Stimulated activated CD4-positive, alpha-beta T cell treated with anti-CD3 and anti-CD28 coated beads, TNF-alpha, amount 100 ng/mL, for 24 hours (primary cell): ENCODE measurements around the gene BBS9.
"Not testable (repeated sequence)": the region's sequence is repeated elsewhere in the genome, so short reads cannot be mapped to it uniquely, and the experiment has no call there.

Experiments
- DNase-seq, 3 experiments: peaks; one replicate each; pipeline ENCODE4 v3.0.0-alpha.2; 2020; ENCODE audit warnings: low read depth in 3 of 3

Gene BBS9

DNA sequence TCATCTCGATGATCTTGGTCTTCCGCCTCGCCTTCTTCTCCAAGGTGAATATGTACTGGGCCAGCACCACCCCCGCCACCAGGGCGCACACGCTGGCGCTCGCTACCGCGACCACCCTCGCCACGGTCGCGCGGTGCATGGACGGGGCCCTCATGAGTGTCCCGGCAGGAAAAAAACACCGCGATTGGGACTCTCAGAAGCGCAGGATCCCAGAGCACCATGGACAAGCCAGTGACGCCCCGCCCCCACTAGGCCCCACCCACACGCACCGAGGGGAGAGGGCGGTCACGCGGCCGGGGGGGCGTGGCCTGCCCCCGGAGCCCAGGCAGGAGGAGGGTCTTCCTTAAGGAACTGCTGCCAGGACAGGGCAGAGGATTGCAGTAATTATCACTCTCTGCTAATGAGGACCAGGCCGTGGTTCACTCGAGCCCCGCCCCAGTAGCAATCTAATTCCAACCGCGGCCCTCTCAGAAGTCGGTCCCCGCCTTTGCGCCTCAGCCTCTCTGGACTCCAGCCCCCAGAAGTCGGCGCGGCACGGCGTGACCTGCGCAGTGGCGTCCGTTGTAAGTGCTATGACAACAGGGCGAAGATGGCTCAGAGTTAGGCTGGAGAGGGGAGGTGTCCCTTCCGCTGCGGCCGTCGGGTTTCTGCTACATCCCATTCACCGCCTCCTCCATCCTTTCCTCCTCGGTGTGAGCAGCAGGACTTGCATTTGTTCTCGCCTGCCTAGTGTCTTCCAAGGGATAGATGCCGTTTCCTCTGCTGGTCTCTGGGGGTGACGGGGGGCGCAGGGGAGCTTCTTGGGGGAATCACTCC, at the start of gene BBS9:
Gene BBS9, plus strand, starts transcription at position 575 of the 816 bp plus-strand sequence. CDS start 16,689 bp downstream, outside the sequence.
- peak; percentile 81 to 91 (median 85) for DNase-seq

DNA sequence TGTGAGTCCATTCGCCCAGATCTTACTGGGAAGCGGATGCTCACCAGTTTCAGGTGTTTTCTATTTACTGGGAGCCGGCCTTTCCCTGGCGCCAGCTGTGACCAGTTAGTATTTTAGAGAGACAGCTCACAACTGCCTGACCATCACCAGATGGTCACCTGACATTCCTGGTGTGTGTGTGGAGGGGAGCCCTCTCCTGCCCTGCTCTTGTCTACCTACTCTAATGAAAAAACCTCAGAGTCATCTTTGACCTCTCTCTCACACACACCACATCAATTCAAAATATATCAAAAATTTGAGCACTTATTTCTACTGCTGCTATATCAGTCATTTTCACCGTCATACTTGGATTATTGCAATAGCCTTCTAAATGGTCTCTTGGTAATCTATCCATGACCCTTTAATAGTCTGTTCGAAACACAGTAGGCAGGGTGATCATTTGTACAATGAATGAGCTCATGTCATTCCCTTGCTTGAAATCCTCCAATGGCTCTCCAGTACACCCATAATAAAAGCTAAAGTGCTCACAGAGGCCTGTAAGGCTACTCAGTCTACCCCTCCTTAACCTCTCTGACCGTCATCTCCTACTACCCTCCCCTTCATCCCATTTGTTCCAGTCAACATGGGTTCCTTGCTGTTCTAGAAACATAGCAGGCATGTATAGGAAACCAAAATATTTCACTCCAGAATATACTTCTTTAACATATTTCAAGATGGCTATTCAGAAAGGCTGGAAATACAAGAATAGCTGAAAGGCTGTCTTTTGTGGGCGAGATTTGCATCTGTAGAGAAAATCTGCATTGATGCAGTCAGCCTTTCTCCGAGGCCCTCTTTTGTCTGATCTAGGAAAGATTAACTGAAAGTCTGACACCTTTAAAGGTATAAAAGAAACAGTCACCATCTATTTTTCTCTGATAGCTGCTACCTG, 49.3 kb upstream of the BBS9 start:
- no peak for DNase-seq

DNA sequence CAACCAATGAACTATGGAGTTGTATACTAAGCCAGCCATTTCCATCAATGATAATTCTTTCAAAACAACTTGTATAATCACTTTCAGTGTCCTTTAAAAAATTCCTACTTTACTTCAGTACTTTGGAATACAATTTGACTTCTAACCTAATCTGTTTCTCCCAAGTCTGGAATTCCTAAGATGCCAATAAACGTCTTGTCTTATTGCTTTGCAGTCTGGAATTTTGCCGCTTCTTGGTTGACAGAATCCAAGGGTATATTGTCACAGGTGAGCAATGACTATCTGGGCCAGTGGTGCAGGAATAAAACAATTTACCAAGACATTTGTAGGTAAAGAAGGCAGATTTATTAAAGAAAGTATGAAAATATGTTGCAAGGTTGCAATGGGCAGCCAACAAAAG, 42.0 kb upstream of the BBS9 start:
- no peak for DNase-seq

DNA sequence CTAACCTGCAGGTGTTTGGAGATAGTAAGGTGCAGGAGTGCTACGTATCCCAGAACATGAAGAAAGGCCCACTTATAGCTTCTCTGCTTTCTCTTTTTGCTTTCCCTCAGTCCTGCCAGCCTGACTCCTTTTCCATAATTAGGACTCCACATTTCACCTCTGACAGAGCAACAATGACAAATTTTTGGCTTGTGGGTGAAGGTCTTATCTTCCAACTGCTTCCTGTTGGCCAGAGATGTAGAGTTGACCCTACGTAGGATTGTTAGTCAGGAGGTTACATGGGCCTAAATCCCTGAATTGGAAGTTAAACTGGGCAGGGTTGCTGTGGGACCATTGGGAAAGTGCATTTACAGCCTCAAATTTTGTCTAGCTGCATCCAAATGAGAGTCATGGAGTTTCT, 41.5 kb upstream of the BBS9 start:
- DNase-seq = no peak

DNA sequence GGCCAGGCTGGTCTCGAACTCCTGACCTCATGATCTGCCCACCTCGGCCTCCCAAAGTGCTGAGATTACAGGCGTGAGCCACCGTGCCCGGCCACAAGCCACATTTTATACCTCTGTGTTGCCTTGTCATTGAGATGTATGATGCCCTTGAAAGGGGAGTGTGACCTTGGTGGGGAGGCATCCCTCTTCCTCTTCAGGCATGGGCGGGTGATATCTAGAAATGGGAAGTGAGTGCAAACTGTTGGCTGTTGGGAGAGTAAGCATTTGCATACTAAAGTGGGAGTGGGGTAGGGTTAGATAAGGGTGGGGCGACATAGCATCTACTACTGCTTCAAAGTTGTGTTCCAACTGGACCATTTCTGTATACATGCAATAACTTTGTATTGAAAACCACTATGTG, 40.2 kb upstream of the BBS9 start:
- no peak for DNase-seq

DNA sequence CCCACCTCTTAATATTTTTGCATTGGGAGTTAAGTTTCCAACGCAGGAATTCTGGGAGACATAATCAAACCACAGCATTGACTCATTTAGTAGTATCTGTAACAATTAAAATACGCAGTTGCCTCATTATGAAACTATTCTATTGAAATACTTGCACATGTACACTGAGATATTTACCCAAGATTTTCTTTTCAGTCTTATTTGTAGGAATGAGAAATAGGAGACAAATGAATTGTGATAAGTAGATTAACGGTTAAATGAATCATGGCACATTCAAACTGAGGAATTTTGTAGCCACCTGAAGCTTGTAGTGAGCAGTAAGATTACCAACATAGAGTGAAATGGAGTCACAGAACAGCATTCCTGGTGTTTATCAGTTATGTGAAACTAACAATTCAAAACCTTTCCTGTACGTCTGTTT, 38.2 kb upstream of the BBS9 start:
- DNase-seq = no peak

DNA sequence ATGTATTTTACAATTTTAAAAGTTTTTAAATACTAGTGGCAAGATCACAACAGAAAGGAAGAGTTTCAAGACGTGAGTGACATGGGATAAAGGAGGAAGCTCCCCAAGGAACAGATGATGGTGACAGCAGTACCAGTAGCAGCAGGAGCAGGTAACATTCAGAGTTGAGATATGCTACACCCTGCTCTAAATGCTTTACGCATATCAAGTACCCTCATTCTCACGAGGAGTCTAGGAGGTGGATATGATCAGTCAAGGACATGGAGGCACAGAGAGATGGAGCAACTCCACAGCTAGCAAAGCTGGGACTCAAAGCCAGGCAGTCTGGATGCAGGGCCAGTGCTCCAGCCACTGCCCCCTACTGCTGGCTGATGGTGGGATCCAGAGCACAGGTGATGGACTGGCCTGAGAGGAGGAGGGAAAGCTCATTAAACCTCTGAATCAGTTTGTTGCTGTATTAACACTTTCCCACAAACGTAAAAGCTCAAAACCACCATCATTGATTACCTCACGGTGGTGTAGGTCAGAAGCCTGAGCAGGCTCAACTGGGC, 37.6 kb upstream of the BBS9 start:
- DNase-seq = no peak

DNA sequence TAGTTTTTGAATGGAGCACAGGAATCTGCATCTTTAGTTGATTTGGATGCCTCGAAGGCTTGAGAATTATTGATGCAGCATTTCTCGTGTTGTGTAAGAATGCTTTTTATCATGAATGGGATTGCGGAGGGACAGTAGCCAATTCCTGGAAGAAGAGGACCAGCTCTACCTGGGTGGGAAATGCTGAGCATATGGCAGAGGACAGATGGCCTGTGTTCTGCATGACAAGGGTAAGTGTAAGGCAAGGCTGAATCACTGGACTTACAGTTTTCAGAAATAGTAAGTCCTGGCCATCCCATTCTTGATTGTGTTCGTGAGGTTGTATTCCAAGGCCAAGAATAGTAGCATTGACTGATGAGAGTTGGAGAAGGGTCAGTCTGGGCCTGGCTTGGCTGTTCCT, 36.1 kb upstream of the BBS9 start:
- no peak for DNase-seq

DNA sequence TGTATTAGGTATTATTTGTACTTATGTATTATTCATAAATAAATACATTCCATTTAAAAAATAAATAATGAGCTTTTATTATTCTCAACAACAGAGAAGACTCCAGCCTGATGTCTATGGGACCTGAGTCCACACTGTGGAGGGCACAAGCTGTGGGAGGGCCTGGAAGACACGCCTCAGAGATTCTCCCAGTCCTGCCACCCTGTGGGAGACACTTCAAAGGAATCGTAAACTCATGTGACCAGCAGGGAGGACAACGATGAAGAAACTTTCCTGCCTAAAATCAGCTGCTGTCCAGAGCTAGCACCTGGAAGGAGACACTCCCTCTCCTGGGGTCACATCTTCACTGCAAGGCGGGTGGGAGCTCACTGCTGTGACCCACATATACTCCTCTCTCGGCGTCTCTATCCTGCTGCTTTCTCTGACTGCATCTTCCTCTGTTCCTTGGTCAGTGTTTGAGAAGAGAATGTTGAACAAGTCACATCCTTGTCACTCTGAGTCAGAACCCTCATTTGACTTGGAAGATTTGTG, 34.6 kb upstream of the BBS9 start:
- not testable (repeated sequence) for DNase-seq

DNA sequence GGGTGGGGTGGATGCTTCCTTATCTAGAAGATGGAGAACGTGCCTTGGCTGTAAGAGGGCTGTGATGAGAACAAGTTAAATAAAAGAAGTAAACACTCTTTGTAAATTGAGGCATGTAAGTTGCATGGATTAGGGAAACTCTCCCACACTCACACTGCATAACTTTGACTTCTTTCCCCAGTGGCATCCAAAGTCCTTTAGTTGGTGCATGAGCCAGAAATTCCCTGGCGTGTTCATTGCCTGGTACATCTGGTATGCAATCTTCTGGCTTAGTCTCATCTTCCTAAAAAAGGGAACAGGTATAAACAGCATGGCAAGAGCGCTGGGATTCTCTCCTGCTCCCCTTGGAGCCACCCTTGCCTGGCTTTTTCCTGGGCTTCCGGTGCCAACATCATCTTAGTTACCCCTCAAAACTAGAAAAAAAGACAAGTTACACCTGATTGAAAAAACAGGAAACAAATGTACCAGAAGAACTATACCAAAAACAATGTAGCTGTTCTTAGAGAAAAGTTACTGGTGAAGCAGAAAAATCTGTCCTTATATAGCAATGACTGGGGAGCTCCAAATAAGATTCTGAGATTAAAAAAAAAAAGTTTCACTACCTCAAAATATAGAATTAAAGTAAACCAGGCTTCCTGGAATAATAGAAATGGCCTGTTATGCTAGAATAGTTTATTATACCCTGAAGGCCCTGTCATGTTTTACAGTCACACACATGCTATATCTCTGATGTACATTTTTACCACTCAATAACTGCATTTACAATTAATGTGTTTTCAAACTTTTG, 30.0 kb upstream of the BBS9 start:
- DNase-seq = no peak

DNA sequence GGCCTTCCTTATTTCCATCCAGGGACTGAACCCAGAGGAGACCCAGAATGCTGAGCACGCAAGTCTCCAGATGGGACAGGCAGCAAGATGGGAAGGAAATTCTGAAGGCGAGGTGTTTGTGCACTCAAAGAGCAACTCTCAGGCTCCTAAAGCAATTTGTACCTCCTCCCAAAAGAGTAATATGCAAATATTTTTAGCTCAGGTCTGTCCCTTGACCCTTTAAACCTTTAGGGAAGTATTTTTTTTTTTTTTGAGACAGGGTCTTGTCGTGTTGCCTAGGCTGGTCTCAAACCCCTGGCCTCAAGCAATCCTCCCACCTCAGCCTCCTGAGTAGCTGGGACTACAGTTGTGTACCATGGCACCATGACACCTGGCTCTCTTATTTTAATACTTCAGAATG, 28.6 kb upstream of the BBS9 start:
- DNase-seq = no peak

DNA sequence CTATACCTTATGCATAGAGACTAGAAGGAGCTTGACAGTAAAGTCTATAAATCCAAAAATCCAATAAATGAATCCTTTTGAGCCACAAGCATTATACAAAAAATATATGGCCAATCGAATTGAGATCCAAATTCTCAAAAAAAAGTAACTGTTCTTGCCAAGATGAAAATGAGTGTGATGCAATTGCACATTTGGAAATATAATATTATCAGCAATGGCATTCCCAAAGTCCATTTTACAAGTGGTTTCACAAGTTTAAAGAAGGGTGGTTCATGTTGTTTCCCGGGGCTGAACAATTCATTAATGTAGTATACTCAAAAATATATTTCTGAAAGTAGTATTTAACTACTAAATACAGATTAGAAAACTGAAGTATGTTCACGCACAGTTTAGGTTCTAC, 27.5 kb upstream of the BBS9 start:
- DNase-seq = no peak

DNA sequence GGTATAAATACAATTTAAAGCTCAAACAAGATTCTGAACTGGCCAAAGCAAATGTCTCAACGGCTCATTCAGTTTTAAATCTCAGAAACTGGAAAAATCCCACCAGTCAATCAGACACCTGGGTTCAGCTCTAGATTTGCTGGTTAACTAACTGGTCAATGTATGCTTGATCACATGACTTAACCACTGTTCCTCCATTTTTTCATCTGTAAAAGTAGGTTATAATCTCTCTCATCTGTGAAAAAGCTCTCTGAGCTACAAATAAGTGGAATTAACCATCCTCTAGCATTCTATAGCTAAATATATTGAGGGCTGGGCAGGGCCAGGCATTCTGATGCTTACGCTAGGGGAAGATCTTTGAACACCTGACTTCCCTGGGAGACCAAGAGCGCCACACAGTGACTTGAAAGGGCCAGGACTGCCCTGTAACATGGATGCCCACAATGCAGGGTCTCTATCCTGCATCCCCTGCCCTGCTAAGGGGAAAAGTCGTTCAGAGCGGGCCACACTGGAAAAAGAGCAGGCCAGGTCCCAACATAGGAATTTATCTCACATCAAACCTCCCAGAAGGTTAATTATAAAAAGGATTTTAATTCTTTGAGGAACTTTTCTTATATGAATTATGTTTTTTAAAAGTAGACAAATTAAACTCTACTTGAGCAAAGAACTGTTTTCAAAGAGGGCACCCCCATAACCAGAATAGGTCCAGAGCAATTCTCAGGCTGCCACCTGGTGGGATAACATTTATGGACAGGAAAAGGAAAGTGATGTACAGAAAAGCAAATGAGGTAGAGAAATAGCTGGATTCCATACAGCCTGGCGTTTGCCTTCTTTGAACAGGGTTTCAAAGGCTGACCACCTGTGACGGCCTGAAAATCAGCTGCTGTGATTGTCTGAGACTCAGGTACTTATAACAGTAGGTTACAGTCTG, 22.0 kb upstream of the BBS9 start:
- peak in 1 of 3 experiments; percentile 5 for DNase-seq

DNA sequence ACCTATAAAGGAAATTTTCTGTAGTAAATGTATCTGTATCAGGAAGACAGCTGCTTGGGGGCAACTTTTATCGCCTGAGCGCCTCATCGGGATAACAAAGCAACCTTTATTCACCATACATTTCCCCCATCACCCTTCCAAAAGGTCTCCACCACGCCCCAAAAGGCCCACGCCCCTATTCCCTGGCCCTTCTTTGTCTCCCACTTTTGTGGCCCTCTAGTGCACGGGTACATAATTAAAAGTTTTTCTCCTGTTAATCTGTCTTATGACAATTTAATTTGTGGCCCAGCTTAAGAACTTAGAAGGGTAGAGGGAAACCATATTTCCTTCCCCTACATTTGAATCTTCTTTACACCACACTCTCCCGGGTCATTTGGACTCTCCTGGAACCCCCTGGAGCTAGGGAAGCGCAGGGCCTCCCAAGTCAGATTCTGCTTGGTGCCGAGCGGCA, 20.8 kb upstream of the BBS9 start:
- DNase-seq = peak in 1 of 3 experiments; percentile 18

DNA sequence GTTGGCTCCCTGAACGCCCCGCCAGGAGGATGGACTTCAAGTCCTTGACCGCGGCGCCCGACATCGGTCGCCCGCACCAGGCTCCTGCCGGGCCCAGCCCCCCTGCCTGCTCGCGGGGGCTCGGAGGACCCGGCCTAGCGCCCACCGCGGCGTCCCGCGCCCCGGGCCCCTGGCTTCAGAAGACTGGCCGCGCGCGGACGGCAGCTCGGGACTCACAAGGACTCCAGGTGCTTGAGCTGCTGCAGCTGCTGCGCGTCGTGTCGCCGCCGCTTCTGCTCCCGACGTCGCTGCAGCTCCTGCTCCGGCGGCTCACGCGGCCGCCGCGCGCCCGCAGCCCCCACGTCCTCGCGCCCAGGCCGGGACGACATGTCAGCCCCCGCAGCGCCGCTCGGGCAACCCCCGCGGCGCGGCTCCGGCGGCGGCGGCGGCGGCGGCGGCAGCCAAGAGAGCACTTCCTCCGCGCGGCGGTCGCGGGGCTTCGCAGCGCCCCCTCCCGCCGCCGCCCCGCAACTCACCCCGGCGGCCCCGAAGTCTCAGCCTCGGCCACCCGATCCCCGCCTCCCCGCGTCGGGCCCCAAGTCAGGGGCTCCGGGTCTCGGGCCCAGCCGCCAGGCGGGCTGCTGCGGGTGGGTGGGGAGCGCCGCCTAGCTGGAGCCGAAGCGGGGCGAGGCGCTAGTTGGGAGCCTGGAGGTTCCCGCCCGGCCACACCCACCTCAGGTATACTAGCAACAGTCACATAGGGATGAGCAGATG, 20.2 kb upstream of the BBS9 start, which contains the start of gene RP9:
Gene RP9, minus strand, starts transcription at position 400 of the 753 bp plus-strand sequence. Its CDS starts 32 bp downstream, at position 368.
- DNase-seq = peak; percentile 55 to 77 (median 62)

DNA sequence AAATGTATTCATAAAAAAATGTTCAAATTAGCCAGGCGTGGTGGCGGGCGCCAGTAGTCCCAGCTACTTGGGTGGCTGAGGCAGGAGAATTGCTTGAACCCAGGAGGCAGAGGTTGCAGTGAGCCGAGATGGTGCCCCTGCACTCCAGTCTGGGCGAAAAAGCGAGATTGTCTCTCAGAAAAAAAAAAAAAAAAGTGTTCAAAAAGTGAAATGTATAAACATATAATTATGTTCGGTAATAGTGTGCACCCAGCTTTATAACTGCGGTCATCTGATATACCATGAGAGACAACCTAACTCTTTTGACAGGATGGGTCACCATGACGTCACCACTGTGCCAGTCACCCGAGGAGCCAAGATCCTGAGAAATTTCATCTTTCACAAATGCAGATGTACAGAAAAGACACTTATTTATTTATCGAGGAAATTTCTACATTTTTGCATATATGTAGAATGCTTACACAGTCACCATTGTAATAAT, 19.6 kb upstream of the BBS9 start:
- DNase-seq = no peak

DNA sequence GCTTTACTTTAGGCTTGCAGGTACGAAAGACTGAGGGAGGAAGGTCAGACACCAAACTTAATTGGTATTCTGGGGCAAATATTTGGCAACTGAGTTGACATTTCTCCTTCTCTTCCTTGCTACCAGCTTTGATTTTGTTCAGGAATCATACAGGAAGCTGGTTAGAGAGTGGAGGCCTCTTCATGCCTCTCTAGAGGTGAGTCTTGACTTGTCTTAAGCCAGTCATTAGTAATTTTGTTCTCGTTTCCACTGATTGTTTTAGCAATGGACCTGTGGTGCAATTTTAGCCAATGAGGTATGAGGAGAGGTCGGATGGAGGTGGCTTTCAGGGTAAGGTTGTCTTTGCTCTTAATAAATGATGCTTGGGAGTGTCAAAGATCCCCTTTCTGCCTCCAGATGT, 17.8 kb upstream of the BBS9 start:
- DNase-seq = no peak

DNA sequence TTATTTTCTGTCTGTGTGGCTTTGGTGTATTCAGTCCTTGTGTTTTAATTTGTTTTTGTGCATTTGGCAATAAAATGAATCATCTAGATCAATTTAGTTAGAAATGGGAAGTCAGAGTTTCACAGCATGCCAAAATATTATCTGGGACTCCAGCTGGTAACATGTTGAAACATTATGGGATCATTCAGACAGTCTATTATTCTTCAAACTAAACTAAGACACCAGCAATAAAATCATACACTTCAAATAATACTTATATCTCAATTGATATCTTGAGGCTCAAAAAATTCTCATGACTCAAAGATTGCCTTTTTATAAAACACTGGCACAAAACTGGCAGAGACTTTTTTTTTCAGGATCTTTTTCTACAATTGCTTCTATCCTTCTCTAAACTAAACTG, 14.4 kb upstream of the BBS9 start:
- DNase-seq = no peak

DNA sequence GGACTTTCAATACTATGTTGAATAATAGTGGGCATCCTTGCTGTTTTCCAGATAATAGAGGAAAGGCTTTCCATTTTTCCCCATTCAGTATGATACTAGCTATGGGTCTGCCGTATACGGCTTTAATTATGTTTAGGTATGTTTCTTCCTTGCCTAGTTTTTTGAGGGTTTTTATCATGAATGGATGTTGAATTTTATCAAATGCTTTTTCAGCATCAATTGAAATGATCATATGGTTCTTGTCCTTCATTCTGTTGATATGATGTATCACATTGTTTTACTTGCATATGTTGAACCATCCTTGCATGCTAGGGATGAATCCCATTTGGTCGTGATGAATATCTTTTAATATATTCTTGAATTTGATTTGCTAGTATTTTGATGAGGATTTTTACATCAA, 11.0 kb upstream of the BBS9 start:
- DNase-seq = no peak
